Ishikawa (cell line): ENCODE results near the gene WFDC6.

ENCODE experiments used
- CEBPB ChIP-seq: IDR thresholded peaks from 2 replicates; pipeline ENCODE4 v1.6.1; 2012
- CREB1 ChIP-seq: IDR thresholded peaks from 2 replicates; pipeline ENCODE4 v1.6.1; 2012; ENCODE audit warnings: low read depth
- EGR1 ChIP-seq: IDR thresholded peaks from 2 replicates; pipeline ENCODE4 v1.6.1; 2012
- EP300 ChIP-seq: IDR thresholded peaks from 2 replicates; pipeline ENCODE4 v1.6.1; 2012; ENCODE audit warnings: borderline replicate concordance
- FOXM1 ChIP-seq: IDR thresholded peaks from 2 replicates; pipeline ENCODE4 v1.6.1; 2012; ENCODE audit warnings: low read depth, borderline replicate concordance
- MAX ChIP-seq: IDR thresholded peaks from 2 replicates; pipeline ENCODE4 v1.6.1; 2012
- NFIC ChIP-seq: IDR thresholded peaks from 2 replicates; pipeline ENCODE4 v1.6.1; 2012
- RAD21 ChIP-seq: IDR thresholded peaks from 2 replicates; pipeline ENCODE4 v1.6.1; 2012; ENCODE audit warnings: low read depth
- REST ChIP-seq: IDR thresholded peaks from 2 replicates; pipeline ENCODE4 v1.6.1; 2012; ENCODE audit warnings: low read depth, mild to moderate bottlenecking
- TAF1 ChIP-seq: IDR thresholded peaks from 2 replicates; pipeline ENCODE4 v1.6.1; 2012; ENCODE audit warnings: low read depth, mild to moderate bottlenecking
- TCF12 ChIP-seq: IDR thresholded peaks from 2 replicates; pipeline ENCODE4 v1.6.1; 2012; ENCODE audit warnings: low read depth
- TEAD4 ChIP-seq: IDR thresholded peaks from 2 replicates; pipeline ENCODE4 v1.6.1; 2012
- USF1 ChIP-seq: IDR thresholded peaks from 2 replicates; pipeline ENCODE4 v1.6.1; 2012
- YY1 ChIP-seq: IDR thresholded peaks from 2 replicates; pipeline ENCODE4 v1.6.1; 2012; ENCODE audit warnings: low read depth
- ZBTB7A ChIP-seq: IDR thresholded peaks from 2 replicates; pipeline ENCODE4 v1.6.1; 2012; ENCODE audit warnings: low read depth

Gene WFDC6

GRCh38 chr20:45539382-45539781, at the start of gene WFDC6:
Gene WFDC6, minus strand, starts transcription at chr20:45539482. Its CDS starts 75 bp downstream, at chr20:45539407.
- no peak for TF ChIP-seq NFIC
- TF ChIP-seq USF1 = no peak
- no peak for TF ChIP-seq EP300
- no peak for TF ChIP-seq TEAD4

- TF ChIP-seq MAX (no peak), EP300 (no peak), REST (no peak), TAF1 (no peak), TCF12 (no peak), CREB1 (no peak), USF1 (no peak), ZBTB7A (no peak), TEAD4 (no peak), NFIC (no peak), EGR1 (no peak), CEBPB (no peak), YY1 (no peak), RAD21 (no peak), FOXM1 (no peak)
Observed at GRCh38 chr20:45588800-45589199, 49.5 kb upstream of the WFDC6 start.

GRCh38 chr20:45583502-45583901, 44.2 kb upstream of the WFDC6 start:
- TF ChIP-seq EP300 (no peak), TCF12 (no peak), ZBTB7A (no peak), USF1 (no peak), FOXM1 (no peak), TEAD4 (no peak), RAD21 (no peak), EGR1 (no peak), CEBPB (no peak), CREB1 (no peak), REST (no peak), YY1 (no peak), MAX (no peak), TAF1 (no peak), NFIC (no peak)

DNA sequence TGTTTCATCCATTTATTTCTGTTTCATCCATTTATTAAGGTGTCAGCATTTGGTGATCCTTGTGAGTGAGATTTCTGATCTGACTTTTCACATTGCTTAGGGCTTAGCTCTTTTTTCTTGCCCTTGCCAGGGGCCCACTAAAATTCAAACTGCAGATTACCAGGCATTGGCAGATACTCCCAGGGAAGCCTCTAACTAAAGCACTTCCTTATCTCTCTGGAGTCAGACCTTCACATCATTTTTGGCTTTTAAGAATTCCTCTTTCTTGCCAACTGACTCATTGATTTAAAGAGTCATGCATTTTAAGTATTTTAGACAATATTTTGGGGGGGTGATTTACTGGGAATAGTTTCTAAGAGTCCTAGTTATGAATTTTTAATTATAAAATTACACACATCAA, 42.4 kb upstream of the WFDC6 start:
- TF ChIP-seq MAX = no peak
- no peak for TF ChIP-seq FOXM1
- TF ChIP-seq TEAD4 = no peak
- TF ChIP-seq REST = no peak
- no peak for TF ChIP-seq EGR1
- no peak for TF ChIP-seq TAF1
- TF ChIP-seq CEBPB = no peak
- TF ChIP-seq CREB1 = no peak
- TF ChIP-seq NFIC = no peak
- no peak for TF ChIP-seq USF1
- no peak for TF ChIP-seq YY1
- TF ChIP-seq EP300 = no peak
- no peak for TF ChIP-seq ZBTB7A
- no peak for TF ChIP-seq TCF12
- TF ChIP-seq RAD21 = no peak
